ENCODE measurements around the gene CYREN.

- TF ChIP-seq CTCF (IDR thresholded peaks at IDR 0.05; ENCODE audit: low read depth, low read length, poor library complexity, severe bottlenecking) (no peak), EZH2phosphoT487 (IDR thresholded peaks at IDR 0.05; ENCODE audit: borderline replicate concordance, low read length) (no peak)
These were observed 37.0 kb upstream of the CYREN start for GRCh38 chr7:135207406-135208101.
